HG02763 (cell line): ENCODE data around the gene GLB1L2.

Source experiments
- ATAC-seq: cut with Tn5 transposase; IDR thresholded peaks from one replicate; pipeline ENCODE4 v1.9.1; 2021; ENCODE audit warnings: mild to moderate bottlenecking, moderate library complexity; ENCODE audit not compliant: unreplicated experiment

The GLB1L2 gene

DNA sequence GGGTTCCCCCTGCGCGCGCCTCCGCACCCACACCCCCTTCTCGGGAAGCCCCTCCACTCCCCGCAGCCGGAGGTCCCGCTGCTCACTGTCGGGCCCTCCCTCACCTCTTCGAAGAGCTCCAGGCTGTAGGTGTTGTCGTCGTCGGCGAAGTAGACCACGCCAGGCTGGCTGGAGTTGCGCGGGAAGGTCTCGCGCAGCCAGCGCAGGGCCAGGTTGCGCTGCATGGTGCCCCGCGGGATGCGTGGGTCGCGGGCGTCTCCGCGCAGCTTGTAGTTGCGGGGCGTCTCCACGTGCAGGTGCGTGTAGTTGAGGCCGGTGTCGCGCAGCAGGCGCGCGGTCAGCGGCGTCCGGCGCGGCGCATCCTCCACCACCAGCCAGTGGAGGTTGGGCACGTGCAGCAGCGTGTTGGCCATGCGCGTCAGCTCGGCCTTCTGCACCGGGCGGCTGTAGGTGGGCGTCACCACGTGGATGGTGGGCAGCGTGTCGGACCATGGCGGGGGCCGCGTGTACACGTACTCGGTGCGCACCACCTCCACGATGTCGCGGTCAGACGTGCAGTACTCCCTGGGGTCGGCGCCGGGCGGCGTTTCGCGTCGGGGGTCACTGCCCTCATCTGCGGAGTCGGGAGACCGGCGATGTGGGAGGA is 51.9 kb downstream of the GLB1L2 start:
- no peak for ATAC-seq

DNA sequence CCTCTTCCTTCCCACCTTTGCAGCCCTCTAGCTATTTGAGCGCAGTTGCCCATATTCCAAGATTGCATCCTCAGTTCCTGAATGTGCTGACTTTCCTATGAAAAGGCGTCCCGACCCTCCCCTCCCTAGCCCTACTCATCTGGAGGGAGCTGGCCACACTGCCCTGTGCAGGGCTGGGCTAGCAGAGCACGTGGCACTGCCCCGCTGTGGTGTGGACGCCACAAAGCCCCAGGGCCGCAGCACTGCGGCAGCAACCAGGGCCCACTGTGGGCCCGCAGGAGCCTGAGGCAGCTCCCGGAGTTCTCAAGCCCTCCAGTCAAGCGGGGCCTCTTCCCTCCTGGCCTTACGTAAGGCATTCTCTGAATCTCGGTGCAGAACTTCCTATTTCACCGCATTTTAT is 52.6 kb downstream of the GLB1L2 start:
- no peak for ATAC-seq

DNA sequence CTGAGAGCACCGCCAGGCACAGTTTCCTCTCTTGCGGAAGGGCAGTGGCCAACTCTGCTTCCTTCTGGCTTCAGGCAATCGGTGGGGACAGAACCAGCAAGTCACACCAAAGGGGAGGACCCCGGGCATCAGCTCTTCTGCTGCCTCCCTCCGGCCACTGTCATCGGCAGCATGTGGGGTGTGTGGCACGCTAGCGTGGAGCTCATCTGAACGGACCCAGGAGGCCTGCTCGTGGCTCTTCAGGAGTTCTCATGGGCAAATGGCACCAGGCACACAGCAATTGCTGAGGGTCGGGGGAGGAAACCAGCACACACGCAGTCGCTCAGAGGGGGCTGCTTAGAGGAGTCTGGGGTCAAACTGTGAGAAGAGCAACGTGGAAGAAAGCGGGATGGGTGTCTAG is 53.4 kb downstream of the GLB1L2 start:
- no peak for ATAC-seq

DNA sequence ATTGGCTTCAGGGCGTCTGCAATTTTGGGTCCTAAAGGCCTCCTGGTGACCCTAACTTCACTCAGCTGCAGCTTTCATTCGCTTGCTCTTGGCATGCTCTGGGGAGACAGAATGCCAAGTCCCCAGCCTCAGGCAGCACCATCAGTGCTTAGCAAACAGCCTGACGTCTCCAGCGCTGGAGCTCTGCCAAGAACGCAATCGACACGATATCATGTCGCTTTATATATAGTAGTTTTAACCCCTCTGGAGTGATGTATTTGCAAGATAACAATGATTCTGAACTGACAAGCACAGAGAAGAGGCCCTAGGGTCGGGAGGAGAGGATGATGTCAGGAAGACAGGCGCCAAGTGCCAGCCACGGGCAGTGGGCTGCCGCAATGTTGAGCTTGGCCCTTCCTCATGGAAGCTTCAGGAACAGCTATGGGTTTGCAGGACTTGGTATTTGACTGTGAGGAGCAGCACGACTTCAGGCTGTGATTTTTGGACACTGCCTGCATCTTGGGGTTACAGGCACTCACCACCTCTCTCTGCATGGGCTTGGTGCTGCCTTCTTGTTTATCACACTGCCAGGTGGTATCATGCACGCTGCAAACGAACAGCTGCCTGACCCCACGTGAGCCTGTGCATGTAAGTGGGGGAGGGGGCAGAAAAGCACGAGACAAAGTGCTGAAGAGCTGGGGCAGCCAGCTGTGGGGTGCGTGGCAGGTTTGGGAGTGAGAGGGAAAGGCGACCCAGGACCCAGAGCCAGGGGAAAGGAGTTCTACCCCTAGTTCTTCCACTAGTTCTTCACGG is 54.2 kb downstream of the GLB1L2 start:
- ATAC-seq, result no peak

DNA sequence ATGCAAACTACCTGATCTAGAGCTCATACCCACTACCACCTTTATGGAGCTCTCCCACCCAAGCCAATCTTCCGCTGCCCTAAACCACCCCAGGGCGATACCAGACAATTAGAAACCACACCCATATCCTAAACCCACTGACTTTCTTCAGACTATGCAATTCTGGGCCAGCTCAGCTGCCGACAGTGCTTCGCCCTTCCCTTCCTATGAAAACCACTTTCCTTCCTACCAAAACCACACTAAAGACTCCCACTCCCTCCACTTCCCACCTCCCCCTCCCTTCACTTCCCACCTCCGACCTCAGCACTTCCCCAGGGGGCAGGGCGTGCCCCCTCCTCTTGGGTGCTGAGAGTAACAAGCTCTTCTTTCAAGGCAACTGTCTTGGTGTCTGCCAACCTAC is 55.2 kb downstream of the GLB1L2 start:
- ATAC-seq, result no peak

DNA sequence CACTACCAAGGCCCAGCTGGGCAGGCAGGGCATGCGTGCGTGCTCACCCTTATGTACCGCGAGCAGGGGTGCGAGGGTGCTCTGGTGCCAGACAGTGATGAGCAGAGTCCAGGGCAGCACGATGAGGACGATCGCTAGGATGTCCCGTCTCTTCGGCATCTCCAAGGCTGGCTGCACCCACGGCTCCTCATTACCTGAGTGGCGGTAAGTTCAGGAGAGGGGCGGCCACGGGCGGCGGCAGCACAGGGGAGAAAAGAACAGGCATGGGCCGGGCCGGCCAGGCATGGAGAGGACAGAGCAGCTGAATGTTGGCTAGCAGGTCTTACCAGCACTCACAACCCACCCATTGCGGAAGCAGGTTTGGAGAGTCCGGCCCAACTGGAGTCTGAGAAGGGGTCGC is 55.7 kb downstream of the GLB1L2 start:
- no peak for ATAC-seq

DNA sequence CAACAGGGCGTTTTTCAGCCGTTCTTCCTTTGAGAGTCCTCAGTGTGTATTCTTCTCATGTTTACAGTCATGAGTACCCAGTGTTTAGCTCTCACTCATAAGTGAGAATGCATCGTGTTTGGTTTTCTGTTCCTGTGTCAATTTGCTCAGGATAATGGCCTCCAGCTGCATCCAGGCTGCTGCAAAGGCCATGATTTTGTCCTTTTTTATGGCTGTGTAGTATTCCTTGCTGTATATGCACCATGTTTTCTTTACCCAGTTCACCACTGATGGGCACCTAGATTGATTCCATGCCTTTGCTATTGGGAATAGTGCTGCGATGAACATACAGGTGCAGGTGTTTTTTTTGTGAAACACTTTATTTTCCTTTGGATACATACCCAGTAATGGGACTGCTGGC is 56.8 kb downstream of the GLB1L2 start:
- no peak for ATAC-seq

DNA sequence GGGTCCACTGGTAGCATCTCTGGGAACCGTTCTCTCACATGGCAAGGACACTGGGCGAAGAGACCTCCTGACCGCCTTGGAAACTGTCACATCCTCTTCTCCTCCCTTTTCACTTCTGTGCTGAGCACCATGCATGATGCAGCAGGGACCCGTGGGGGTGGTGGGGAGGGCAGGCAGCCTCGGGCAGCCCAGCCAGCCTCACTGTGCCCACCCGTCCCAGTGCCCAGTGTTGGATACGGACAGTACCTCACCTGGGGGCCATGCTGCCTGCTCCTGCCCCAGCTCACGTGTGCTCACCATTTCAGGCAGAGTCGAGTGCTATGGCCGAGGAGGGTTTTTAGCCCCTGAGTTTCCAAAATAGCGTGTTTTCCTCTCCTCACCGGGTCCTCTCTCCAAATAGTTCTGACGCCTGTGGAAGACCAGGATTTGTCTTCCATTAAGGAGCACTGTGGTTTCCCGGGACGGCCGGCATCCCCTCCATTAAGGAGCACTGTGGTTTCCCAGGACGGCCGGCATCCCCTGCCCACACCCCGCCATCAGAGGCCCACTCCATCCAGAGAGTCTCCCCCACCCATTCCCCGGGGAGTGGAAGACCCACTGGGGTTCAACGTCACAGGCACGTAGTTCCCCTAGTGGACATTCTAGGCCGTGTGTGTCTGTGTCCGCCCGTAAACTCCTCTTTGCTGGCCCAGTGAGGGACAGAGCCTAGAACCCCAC is 57.8 kb downstream of the GLB1L2 start:
- ATAC-seq, result no peak

DNA sequence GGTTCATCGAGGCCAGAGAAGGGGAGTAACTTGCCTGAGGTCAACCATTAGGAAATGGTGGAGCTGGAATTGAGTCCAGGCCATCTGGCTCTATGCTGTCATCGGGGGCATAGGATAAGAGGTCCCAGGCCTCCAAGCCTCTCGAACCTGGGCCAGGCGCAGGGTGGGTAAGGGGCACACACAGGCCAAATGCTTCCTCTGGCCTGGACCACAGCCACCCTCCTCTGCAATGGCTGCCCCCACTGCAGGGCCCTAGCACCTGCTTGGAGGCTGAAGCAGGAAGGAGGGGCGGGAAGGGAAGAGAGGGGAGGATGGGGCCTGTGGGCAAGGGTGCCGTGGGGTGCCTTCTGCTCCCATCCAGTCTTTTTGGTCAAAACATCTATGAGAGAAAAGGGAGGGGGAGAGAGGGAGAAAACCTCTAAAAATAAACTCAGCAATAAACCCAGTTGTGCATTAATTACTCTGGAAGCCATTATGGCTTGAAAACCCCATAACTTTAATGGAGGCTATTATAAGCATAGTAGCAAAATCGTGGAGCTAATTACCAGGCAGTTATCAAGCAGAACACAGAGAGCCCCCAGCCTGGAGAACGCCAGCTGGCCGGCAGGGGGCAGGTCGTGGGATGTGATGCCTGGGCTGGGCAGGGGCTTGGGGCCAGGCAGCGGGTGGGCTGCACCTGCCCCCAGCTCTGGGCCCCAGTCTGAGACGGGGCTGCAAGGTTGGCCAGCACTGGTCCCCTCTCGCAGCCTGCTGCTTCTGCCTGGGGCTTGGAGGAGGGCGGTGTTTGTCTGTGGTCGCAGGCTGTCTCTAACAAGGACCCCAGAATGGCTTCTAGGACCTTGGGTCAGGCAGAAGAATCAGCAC is 59.1 kb downstream of the GLB1L2 start:
- ATAC-seq, result no peak

DNA sequence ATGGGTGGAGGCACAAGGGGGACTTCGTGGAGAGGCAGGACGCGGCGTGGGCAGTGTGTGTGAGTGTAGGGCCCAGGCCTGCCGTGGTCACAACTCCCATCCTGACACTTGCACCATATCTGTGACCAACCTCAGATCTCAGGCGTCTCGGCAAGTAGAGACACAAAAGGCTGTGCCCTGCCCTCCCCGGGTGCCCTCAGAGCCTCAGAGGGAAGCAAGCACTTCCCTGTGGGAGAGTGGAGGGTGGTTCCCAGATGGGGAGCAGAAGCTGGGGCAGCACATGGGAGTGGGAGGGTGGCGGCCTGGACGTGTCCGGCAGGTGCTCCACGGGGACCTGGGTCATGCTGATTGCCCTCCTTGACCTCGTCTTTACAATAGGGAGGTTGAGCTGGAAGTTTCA is 59.9 kb downstream of the GLB1L2 start:
- no peak for ATAC-seq

DNA sequence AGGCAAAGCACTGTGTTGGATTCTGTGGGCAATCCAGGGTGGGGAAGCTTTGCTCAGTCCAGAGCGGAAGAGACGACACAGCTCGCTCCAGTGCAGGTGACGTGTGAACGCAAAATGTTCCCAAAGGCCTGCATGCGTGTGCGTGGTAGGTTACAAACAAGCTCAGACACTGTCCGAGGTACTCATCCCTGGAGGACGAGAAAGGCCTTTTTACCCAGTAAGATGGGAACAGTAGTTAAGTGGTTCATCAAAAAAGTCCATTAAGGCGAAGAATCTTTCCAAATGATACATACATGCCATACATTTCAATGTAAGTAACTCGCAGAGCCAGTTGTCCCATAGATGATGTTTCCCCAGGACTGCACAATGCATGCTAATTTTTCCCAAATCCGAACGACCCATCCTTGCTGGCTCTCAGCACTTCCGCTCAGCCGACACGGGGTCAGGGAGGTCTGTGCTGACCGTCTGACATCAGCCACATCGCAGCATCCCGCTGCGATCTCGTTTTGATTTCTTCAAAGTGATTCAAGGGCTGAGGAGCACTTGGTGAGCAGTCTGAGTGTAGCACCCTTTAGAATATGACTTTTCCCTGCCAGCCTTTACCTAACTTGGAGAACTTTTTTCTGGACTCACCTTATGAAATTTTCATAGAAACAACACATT is 61.3 kb downstream of the GLB1L2 start:
- no peak for ATAC-seq

DNA sequence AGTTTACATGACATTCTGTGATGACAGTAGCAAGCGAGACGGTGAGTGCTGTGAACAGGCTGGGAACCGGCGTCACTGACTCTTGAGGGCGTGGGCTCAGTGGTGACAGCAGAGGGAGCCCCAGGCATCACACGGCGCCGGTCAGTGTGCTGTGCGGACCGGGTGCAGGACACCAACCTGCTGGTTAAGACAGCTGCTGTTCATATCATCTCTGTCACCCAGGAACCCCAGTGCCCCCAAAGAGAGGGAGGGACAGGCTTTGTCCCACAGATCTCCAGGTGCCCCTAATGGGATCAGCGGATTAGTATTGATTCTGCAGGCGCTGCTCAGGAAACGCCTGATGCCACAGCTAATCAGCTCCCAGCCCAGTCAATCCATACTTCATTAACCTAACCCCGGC is 61.9 kb downstream of the GLB1L2 start:
- no peak for ATAC-seq

DNA sequence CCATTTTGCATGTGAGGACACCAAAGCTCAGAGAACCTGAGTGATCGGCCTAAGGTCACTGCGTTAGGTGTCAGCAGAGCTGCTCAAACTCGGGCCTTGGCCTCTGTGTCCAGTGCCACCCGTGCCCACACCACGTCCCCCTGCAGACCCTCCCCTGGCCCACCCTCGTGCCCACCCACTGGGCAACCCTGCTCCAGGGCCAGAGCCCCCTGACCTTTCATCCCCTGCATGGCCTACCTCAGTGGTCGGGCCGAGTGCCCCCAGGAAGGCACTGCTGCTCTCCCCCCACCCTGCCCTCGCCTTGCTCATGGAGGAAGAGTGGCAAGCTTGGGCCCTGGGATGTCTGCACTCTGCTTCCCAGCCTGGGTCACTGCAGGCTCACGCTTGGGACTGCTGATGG is 62.5 kb downstream of the GLB1L2 start:
- no peak for ATAC-seq

DNA sequence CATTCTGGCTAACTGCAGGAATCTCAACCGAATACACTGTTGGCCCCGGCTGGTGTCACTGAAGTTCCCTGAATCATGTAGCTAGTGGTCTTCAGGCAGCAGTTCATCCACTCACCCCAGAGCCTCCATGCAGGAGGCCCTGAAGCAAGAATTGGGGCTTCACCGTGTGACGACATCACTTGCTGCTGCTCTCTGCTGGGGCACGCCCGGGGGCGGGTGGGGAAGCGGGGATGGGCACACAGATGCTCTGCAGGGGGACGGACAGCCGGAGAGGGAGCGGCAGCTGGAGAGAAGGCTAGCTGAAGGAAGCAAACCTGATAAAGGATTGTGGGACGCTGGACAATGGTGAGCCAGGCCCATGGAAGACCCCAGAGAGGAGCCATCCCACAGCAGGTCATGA is 63.2 kb downstream of the GLB1L2 start:
- ATAC-seq, result no peak

DNA sequence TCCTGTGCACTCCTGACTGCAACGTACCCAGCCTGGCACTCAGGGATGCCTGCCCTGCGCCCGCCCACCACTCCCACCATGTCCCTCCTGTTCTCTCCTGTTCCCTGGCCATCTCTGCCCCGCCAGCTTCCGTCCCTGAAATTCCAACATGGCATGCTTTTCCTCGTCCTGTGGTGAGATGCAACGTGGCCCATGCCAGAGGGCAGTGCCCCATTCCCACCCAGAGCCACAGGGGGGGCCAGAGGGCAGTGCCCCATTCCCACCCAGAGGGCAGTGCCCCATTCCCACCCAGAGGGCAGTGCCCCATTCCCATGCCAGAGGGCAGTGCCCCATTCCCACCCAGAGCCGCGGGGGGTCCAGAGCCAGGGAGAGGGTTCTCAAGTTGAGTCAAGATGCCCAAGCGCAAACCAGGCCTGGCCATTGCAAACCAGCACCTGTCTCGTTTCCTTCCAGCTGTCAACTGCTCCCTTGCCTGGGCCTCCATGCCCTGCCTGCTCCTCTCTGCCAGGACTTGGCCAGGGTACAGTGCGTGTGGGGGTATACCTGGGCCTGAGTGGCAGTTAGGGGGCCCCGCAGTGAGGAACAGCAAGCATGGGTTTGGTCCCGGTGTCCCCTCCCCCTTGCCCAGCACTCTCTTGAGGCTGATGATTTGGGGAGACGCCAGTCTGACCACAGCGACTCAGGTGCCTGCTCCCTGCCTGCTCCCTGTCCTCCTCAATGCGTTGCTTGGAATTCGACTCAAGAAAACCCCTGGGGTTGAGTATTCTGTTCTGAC is 65.7 kb downstream of the GLB1L2 start:
- no peak for ATAC-seq

DNA sequence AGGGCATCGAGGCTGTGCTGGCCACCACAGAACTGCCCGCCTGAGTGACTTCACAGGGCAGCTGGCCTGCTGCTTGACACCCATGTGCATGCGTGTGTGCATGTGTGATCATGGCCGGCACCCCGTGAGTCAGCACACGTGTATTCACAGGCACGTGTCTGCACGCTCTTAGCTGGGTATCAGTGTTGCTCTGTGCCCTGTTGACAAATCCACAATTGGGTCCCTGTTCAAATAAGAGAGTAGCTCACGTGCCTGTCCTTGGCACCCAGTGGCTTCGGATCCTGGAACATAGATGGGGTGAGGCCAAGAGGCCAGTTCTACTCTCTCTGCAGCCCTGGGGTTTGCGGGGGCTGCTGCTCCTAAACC is 66.3 kb downstream of the GLB1L2 start:
- ATAC-seq, result no peak

DNA sequence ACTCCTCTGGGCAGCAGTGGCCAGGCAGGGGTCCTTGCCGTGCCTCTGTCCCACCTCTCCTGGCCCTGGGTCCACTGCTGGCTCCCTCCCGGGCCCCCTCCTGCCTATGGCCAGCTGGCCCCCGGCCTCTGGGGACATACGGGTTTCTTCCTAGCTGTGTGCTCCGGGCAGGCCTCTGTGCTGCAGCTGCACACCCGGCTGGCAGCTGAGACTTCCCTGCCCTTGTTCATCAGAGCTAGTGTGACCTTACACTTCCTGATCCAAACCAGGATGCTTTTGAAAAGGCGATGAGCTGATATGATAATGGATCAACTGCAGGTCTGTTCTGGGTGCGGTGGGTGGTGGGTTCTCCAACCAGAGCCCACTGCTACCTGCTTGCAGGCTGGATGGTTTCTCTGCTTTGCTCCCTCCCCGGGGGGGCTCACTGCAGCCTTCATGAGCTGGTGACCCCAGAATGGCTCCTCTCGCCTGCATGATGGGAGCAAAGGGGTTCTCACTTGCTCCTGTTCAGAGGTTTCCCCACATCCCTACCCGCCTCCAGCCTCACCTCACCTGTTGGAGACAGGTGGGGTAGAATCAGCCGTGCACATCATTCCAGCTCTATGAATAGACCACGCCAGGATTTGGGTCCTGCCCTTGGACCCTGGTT is 67.0 kb downstream of the GLB1L2 start:
- no peak for ATAC-seq

DNA sequence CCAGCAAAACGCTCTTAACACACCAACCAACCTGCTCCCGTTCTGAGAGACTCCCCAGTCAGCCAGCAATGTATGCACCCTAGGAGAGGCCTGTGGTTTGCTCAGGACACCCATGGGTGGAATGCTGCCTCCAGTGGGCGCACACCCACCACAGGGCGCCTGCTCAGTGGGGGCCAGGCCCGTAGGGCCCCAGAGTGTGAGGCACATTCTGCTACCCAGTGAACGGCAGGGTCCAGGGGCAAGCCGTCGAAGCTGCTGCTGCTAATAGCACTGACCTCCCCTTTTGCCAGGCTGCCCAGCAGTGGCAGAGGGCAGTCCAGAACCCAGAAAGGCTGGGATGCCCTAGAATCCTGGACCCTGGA is 67.5 kb downstream of the GLB1L2 start:
- no peak for ATAC-seq

DNA sequence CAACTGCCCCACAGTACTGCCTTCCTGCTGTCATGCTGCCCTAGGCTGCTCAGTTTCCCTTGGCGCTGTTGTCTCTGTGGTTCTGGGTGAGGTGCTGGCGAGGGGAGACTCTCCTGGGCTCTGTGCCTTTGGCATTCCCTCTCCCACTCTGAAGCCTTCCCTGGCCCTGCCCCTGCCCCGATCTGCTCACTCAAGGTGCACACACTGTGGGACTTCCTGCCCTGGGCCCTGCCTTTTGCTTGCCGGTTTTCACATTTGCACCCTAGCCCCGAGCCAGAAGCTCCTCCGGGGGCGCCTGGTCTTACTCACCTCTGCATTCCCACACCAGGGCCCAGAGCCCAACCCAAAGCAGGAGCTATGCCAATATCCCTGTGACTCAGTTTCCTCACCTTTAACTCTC is 68.2 kb downstream of the GLB1L2 start:
- no peak for ATAC-seq
